Measurements from ENCODE around the gene EPHB3. TPM values are rescaled to one million over a fixed set of nuclear protein-coding genes. Genes with fewer than 3 reads are reported as not detected.
"Not testable (repeated sequence)": the region's sequence is repeated elsewhere in the genome, so short reads cannot be mapped to it uniquely, and the experiment has no call there.

EPHB3 gene
- total RNA-seq, 1 experiment from 2014 or later = 6.0 TPM

DNA sequence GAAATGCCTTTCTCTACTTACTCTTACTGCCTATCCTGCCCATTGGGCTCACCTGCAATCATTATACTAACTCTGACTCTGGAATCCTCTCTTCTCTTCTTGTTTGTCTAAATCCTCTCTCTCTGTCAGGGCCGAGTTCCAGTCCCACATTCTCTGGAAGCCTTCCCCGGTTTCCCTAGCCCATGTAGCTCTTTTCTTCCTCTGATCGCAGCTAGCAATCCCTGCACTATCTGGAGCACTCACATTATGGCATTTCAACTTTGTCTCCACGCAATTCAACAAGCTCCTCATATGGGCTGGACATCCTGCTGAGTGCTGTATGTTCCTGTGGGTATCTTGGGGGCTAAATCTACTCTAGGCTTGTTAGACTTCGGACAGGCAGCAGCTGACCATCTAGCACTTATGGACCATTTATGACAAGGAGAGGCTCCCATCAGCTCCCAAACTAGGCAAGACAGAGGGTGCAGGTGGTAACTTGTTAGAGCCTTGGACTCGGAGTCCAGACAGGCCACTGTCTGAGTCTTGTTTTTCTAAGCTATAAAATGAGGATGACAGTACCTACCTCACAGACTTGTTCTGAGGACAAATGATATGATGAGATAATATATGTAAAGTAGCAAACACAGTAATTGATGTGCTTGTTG is 58.3 kb downstream of the EPHB3 start:
- POLR2A ChIA-PET = no interaction called here
- Histone ChIP-seq H3K27ac (ENCODE audit: low read length) (no peak overlapping the region), H3K4me1 (ENCODE audit: control insufficient read depth, insufficient read depth, low read length) (no peaks in the 10 kb centered on the region), H3K27me3 (ENCODE audit: control insufficient read depth, insufficient read depth, low read length) (no peaks in the 10 kb centered on the region), H3K9me3 (ENCODE audit: control insufficient read depth, insufficient read depth, low read depth, low read length) (no peaks in the 10 kb centered on the region), H3K4me3 (ENCODE audit: low read depth in 2 of 2, low read length in 2 of 2) (no peak overlapping the region), H3K36me3 (ENCODE audit: control insufficient read depth, insufficient read depth, low read length) (no peaks in the 10 kb centered on the region)
- DNase-seq (ENCODE audit: low read depth, low spot score) = no peak
- intact Hi-C loops (cut with micrococcal nuclease; ENCODE audit: unreplicated experiment) (no loop called here), in situ Hi-C loops (cut with HindIII; ENCODE audit: low pct_unique_long_range_greater_than_20kb, low sequenced_read_pairs) (no loop called here)
- CTCF ChIA-PET = no interaction called here
- TF ChIP-seq SIN3A (IDR thresholded peaks at IDR 0.05; ENCODE audit: borderline replicate concordance, insufficient read depth, low read depth, low read length) = no peak
- TF ChIP-seq REST (IDR thresholded peaks at IDR 0.05; ENCODE audit: insufficient read depth in 1 of 2, low read depth in 2 of 2, low read length in 1 of 2) = no peak
- no peak for TF ChIP-seq POLR2AphosphoS5 (IDR thresholded peaks at IDR 0.05; ENCODE audit: low read depth, low read length)
- TF ChIP-seq CTCF (IDR thresholded peaks at IDR 0.05) = no peak
- TF ChIP-seq TCF7L2 (IDR thresholded peaks at IDR 0.05; ENCODE audit: low read depth, low read length) = no peak
- no TSS peak for BruUV-seq (replicated peaks)
- no peak for ATAC-seq

- Histone ChIP-seq H3K4me3 (ENCODE audit: low read depth in 2 of 2, low read length in 2 of 2) (no peak overlapping the region), H3K27ac (ENCODE audit: low read length) (no peak overlapping the region), H3K4me1 (ENCODE audit: control insufficient read depth, insufficient read depth, low read length) (no peaks in the 10 kb centered on the region), H3K36me3 (ENCODE audit: control insufficient read depth, insufficient read depth, low read length) (no peaks in the 10 kb centered on the region), H3K27me3 (ENCODE audit: control insufficient read depth, insufficient read depth, low read length) (0 out of 2 replicates have a peak, but pooled peaks cover 2% of the 10 kb centered on the region), H3K9me3 (ENCODE audit: control insufficient read depth, insufficient read depth, low read depth, low read length) (no peaks in the 10 kb centered on the region)
- in situ Hi-C loops (cut with HindIII; ENCODE audit: low pct_unique_long_range_greater_than_20kb, low sequenced_read_pairs) = no loop called here
- no peak for TF ChIP-seq POLR2AphosphoS5 (IDR thresholded peaks at IDR 0.05; ENCODE audit: low read depth, low read length)
- TF ChIP-seq CTCF (IDR thresholded peaks at IDR 0.05) = no peak
- TF ChIP-seq TCF7L2 (IDR thresholded peaks at IDR 0.05; ENCODE audit: low read depth, low read length) = no peak
- TF ChIP-seq SIN3A (IDR thresholded peaks at IDR 0.05; ENCODE audit: borderline replicate concordance, insufficient read depth, low read depth, low read length) = no peak
- TF ChIP-seq REST (IDR thresholded peaks at IDR 0.05; ENCODE audit: insufficient read depth in 1 of 2, low read depth in 2 of 2, low read length in 1 of 2) = no peak
- POLR2A ChIA-PET = no interaction called here
- no TSS peak for BruUV-seq (replicated peaks)
- intact Hi-C loops (cut with micrococcal nuclease; ENCODE audit: unreplicated experiment) = no loop called here
- DNase-seq (ENCODE audit: low read depth, low spot score) = peak; percentile 20
- CTCF ChIA-PET = no interaction called here
- peak; percentile 68; the same call in 1 of the 2 replicates for ATAC-seq
Measured at GRCh38 chr3:184620475-184621119, 59.0 kb downstream of the EPHB3 start.

GRCh38 chr3:184622156-184622555 is 60.6 kb downstream of the EPHB3 start:
- in situ Hi-C loops (cut with HindIII; ENCODE audit: low pct_unique_long_range_greater_than_20kb, low sequenced_read_pairs); ATAC-seq; intact Hi-C loops (cut with micrococcal nuclease; ENCODE audit: unreplicated experiment); H3K4me3 ChIP-seq (ENCODE audit: low read depth in 2 of 2, low read length in 2 of 2); DNase-seq (ENCODE audit: low read depth, low spot score); H3K4me1 ChIP-seq (ENCODE audit: control insufficient read depth, insufficient read depth, low read length); H3K36me3 ChIP-seq (ENCODE audit: control insufficient read depth, insufficient read depth, low read length); H3K27me3 ChIP-seq (ENCODE audit: control insufficient read depth, insufficient read depth, low read length); CTCF ChIA-PET; H3K27ac ChIP-seq (ENCODE audit: low read length); H3K9me3 ChIP-seq (ENCODE audit: control insufficient read depth, insufficient read depth, low read depth, low read length); BruUV-seq (replicated peaks): not testable (repeated sequence)
- POLR2A ChIA-PET = interaction anchor here (0.7 kb wide), 1 partner anchor 163 kb away, joined by 6 read pairs; no protein-coding TSS in a partner anchor

Measured in Panc1 (cell line).